Upper lobe of left lung (tissue), 6 donors: Measurements from ENCODE around the gene XPC. TPM values are rescaled to one million over a fixed set of nuclear protein-coding genes. Genes with fewer than 3 reads are reported as not detected.
"Not testable (repeated sequence)": the region's sequence is repeated elsewhere in the genome, so short reads cannot be mapped to it uniquely, and the experiment has no call there.

ENCODE experiments used
- ATAC-seq, 2 donors: fragments of 200-7000 bp; cut with Tn5 transposase; one replicate each; pipeline ENCODE4 v1.9.1; 2022; ENCODE audit warnings: mild to moderate bottlenecking in 2 of 2, moderate library complexity in 2 of 2; ENCODE audit not compliant: low FRiP score in 2 of 2
- DNase-seq, 2 donors: peaks; one replicate each; pipeline ENCODE4 v3.0.0-alpha.2; 2019 to 2020
- H3K27ac ChIP-seq, 4 donors: fragments of 200-600 bp; sonication (generic); one replicate each; pipeline ENCODE4 v1.5.1; 2016 to 2019
- H3K27me3 ChIP-seq, 4 donors: fragments of 200-600 bp; sonication (generic); one replicate each; pipeline ENCODE4 v1.5.1; 2017 to 2019
- H3K36me3 ChIP-seq, 4 donors: fragments of 200-600 bp; sonication (generic); one replicate each; pipeline ENCODE4 v1.5.1; 2016 to 2019
- H3K4me1 ChIP-seq, 4 donors: fragments of 200-600 bp; sonication (generic); one replicate each; pipeline ENCODE4 v1.5.1; 2018 to 2019
- H3K4me3 ChIP-seq, 4 donors: fragments of 200-600 bp; sonication (generic); one replicate each; pipeline ENCODE4 v1.5.1; 2017 to 2019; ENCODE audit warnings: mild to moderate bottlenecking in 2 of 4, moderate library complexity in 1 of 4
- H3K9me3 ChIP-seq, 4 donors: fragments of 200-600 bp; sonication (generic); one replicate each; pipeline ENCODE4 v1.5.1; 2018 to 2019
- EP300 ChIP-seq, 4 donors: sonication (generic); formaldehyde crosslinking; IDR thresholded peaks; one replicate each; pipeline ENCODE4 v1.5.1; 2017; ENCODE audit warnings: antibody characterized with exemption in 4 of 4, control low read depth in 2 of 4
- POLR2A ChIP-seq, 4 donors: fragments of 450-650 bp; IDR thresholded peaks; one replicate each; pipeline ENCODE4 v1.5.1; 2016 to 2017; ENCODE audit warnings: antibody characterized with exemption in 4 of 4, mild to moderate bottlenecking in 2 of 4
- POLR2AphosphoS5 ChIP-seq, 2 donors: sonication (generic); formaldehyde crosslinking; IDR thresholded peaks; one replicate each; pipeline ENCODE4 v1.5.1; 2017; ENCODE audit warnings: antibody characterized with exemption in 2 of 2
- WGBS, 2 donors: methylation state at CpG; one replicate each; pipeline ENCODE4 v1.1.5; 2017 to 2018; 5-methylcytosine and 5-hydroxymethylcytosine counted together
- total RNA-seq, 6 donors: library from RNA; depleted of rRNA in 4 of 6; stranded (reverse); fragments of >200 nt in 4 of 6; gene quantifications; one replicate each; pipeline versions ENCODE4 v1.1.0 to v1.2.1, GENCODE V29; 2016 to 2021
- TF ChIP-seq, protein P1 (sequence below), 6 experiments: fragments of 450-650 bp in 4 of 6; fragments of 200-600 bp in 2 of 6; sonication (generic) in 2 of 6; IDR thresholded peaks; one replicate each; pipeline ENCODE4 v1.5.1; 2016 to 2019; ENCODE audit warnings: antibody characterized with exemption in 6 of 6
- donor health status: DM: no; HTN: no; CAD: no; lungs with moderate emphysema.
- donor health status: DM: no; HTN: yes; CAD: no; lungs with severe emphysema.

Gene XPC
- 10 to 100 TPM; 33.8 to 87.0 (median 46.6) TPM for total RNA-seq

- TF ChIP-seq POLR2AphosphoS5 (IDR thresholded peaks at IDR 0.05) = peak; percentile 95 to 98
- TF ChIP-seq POLR2A (IDR thresholded peaks at IDR 0.05) = peak in 3 of 4 donors; percentile 98 to 99 (median 98)
- TF ChIP-seq, protein P1, sequence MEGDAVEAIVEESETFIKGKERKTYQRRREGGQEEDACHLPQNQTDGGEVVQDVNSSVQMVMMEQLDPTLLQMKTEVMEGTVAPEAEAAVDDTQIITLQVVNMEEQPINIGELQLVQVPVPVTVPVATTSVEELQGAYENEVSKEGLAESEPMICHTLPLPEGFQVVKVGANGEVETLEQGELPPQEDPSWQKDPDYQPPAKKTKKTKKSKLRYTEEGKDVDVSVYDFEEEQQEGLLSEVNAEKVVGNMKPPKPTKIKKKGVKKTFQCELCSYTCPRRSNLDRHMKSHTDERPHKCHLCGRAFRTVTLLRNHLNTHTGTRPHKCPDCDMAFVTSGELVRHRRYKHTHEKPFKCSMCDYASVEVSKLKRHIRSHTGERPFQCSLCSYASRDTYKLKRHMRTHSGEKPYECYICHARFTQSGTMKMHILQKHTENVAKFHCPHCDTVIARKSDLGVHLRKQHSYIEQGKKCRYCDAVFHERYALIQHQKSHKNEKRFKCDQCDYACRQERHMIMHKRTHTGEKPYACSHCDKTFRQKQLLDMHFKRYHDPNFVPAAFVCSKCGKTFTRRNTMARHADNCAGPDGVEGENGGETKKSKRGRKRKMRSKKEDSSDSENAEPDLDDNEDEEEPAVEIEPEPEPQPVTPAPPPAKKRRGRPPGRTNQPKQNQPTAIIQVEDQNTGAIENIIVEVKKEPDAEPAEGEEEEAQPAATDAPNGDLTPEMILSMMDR (IDR thresholded peaks at IDR 0.05) = peak in 2 of 6 experiments; percentile 17 to 37
- peak in 1 of 4 donors; percentile 70 for TF ChIP-seq EP300 (IDR thresholded peaks at IDR 0.05)
- DNase-seq = peak; percentile 97 to 99
- H3K9me3 ChIP-seq = no peaks in the 10 kb centered on the region
- WGBS, 2 donors = 0 to 1% methylated on average over 38 to 43 of the region's 78 CpGs
- H3K4me3 ChIP-seq = peak within 1 kb of the TSS; percentile 63 to 89 (median 78)
- H3K27me3 ChIP-seq = no peaks in the 10 kb centered on the region
- peak within 1 kb of the TSS; percentile 94 to 99 (median 96) for H3K27ac ChIP-seq
- peaks cover 16 to 51% (median 25%) of the 10 kb centered on the region in 4 donors for H3K4me1 ChIP-seq
- ATAC-seq = peak; percentile 100
- peaks cover 6 to 18% (median 11%) of the 10 kb centered on the region in 4 donors for H3K36me3 ChIP-seq
These were observed at the start of gene XPC, which contains the start of gene LSM3 for GRCh38 chr3:14178247-14179113. Gene XPC (minus strand): TSS chr3:14178601. CDS start chr3:14178568, 33 bp downstream. Gene LSM3 (plus strand): TSS chr3:14178817. CDS start chr3:14178861, 44 bp downstream.

GRCh38 chr3:14227856-14228255, 49.5 kb upstream of the XPC start:
- H3K27me3 ChIP-seq = no peaks in the 10 kb centered on the region
- no peak overlapping the region for H3K27ac ChIP-seq
- no peak for ATAC-seq
- DNase-seq = no peak
- no peaks in the 10 kb centered on the region for H3K36me3 ChIP-seq
- H3K4me3 ChIP-seq = no peak overlapping the region
- peaks cover 5 to 26% (median 16%) of the 10 kb centered on the region in 4 donors for H3K4me1 ChIP-seq
- no peaks in the 10 kb centered on the region for H3K9me3 ChIP-seq
- TF ChIP-seq, protein P1 (IDR thresholded peaks at IDR 0.05) = no peak
- TF ChIP-seq EP300 (IDR thresholded peaks at IDR 0.05) (no peak), POLR2AphosphoS5 (IDR thresholded peaks at IDR 0.05) (no peak), POLR2A (IDR thresholded peaks at IDR 0.05) (no peak)
- WGBS, 2 donors = 49 to 100% methylated on average over 1 of the region's 1 CpG

- not testable (repeated sequence) for H3K9me3 ChIP-seq, H3K36me3 ChIP-seq, H3K27me3 ChIP-seq, H3K27ac ChIP-seq, DNase-seq, ATAC-seq, H3K4me3 ChIP-seq
- WGBS, 2 donors = 32 to 75% methylated on average over 3 of the region's 3 CpGs
- H3K4me1 ChIP-seq = peaks cover 0 to 21% (median 12%) of the 10 kb centered on the region in 4 donors
These were observed 48.0 kb upstream of the XPC start for GRCh38 chr3:14226351-14226750.

DNA sequence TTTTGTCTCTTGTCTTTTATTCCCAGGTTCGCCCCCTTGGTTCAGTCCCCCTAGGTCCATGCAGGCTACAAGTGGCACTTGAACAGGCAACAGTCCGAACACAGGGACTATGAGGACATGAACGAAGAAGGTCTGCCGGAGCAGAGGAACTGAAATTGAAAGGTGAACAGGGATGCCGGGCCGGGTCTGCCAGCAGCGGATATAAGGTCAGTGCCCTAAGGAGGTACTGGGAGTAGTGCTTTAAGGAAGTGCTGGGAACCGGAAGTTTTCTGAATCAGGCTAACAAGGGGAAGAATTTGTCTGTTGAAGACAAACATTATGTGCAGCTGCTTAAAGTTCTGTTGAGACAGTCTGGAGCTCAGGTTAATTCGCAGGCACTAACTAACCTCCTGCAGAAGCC, 47.0 kb upstream of the XPC start:
- Histone ChIP-seq H3K4me1 (peaks cover 0 to 21% (median 12%) of the 10 kb centered on the region in 4 donors), H3K36me3 (no peaks in the 10 kb centered on the region), H3K27ac (peak overlapping the region in 1 of 4 donors; percentile 14), H3K27me3 (no peaks in the 10 kb centered on the region), H3K4me3 (no peak overlapping the region), H3K9me3 (peaks cover 2 to 10% (median 5%) of the 10 kb centered on the region in 4 donors)
- WGBS, 2 donors = 45 to 53% methylated on average over 9 of the region's 9 CpGs
- ATAC-seq (no peak), DNase-seq (no peak)
- TF ChIP-seq EP300 (IDR thresholded peaks at IDR 0.05) (no peak), POLR2AphosphoS5 (IDR thresholded peaks at IDR 0.05) (no peak), POLR2A (IDR thresholded peaks at IDR 0.05) (no peak)
- TF ChIP-seq, protein P1 (IDR thresholded peaks at IDR 0.05) = no peak

GRCh38 chr3:14224895-14225294, 46.5 kb upstream of the XPC start:
- ATAC-seq (no peak), DNase-seq (no peak)
- H3K4me1 ChIP-seq = peaks cover 0 to 21% (median 12%) of the 10 kb centered on the region in 4 donors
- TF ChIP-seq, protein P1 (IDR thresholded peaks at IDR 0.05) = no peak
- TF ChIP-seq EP300 (IDR thresholded peaks at IDR 0.05) (no peak), POLR2A (IDR thresholded peaks at IDR 0.05) (no peak), POLR2AphosphoS5 (IDR thresholded peaks at IDR 0.05) (no peak)
- H3K4me3 ChIP-seq = no peak overlapping the region
- peaks cover 2 to 10% (median 5%) of the 10 kb centered on the region in 4 donors for H3K9me3 ChIP-seq
- H3K27me3 ChIP-seq = no peaks in the 10 kb centered on the region
- H3K36me3 ChIP-seq = no peaks in the 10 kb centered on the region
- WGBS, 2 donors = 48 to 53% methylated on average over 6 of the region's 6 CpGs
- H3K27ac ChIP-seq = peak overlapping the region in 1 of 4 donors; percentile 14
